ENCODE measurements around the gene CR2.
"Not testable (repeated sequence)": the region's sequence is repeated elsewhere in the genome, so short reads cannot be mapped to it uniquely, and the experiment has no call there.

GRCh38 chr1:207436746-207437145, 17.4 kb upstream of the CR2 start:
- not testable (repeated sequence) for TF ChIP-seq POLR2A (IDR thresholded peaks at IDR 0.05); CTCF (IDR thresholded peaks at IDR 0.05 in 4 of 5, conservative IDR thresholded peaks at IDR 0.05 in 1 of 5)
